HepG2 (cell line): ENCODE measurements around the gene NFATC4. TPM values are rescaled to one million over a fixed set of nuclear protein-coding genes. Genes with fewer than 3 reads are reported as not detected.

Experiments
- CC2D1A ChIP-seq: sonication (generic); formaldehyde crosslinking; IDR thresholded peaks from 2 replicates; pipeline ENCODE4 v1.8.1; 2023; ENCODE audit warnings: mild to moderate bottlenecking, missing genetic modification reagents
- DNMT1 ChIP-seq: sonication (generic); formaldehyde crosslinking; IDR thresholded peaks from 2 replicates; pipeline ENCODE4 v1.5.1; 2020; ENCODE audit warnings: mild to moderate bottlenecking, missing genetic modification reagents
- RARA ChIP-seq: IDR thresholded peaks from 2 replicates; pipeline ENCODE4 v1.6.1; 2016; ENCODE audit warnings: missing genetic modification reagents, missing compliant biosample characterization
- RFXANK ChIP-seq: IDR thresholded peaks from 2 replicates; pipeline ENCODE4 v1.6.1; 2016
- SRY ChIP-seq: sonication (generic); formaldehyde crosslinking; IDR thresholded peaks from 2 replicates; pipeline ENCODE4 v1.8.0; 2022; ENCODE audit warnings: mild to moderate bottlenecking, missing genetic modification reagents
- ZFYVE20 ChIP-seq: sonication (generic); formaldehyde crosslinking; IDR thresholded peaks from 2 replicates; pipeline ENCODE4 v1.8.0; 2023; ENCODE audit warnings: low read depth, mild to moderate bottlenecking, moderate library complexity, missing genetic modification reagents, borderline replicate concordance
- ZNF251 ChIP-seq: sonication (generic); formaldehyde crosslinking; IDR thresholded peaks from 2 replicates; pipeline ENCODE4 v1.9.0; 2021; ENCODE audit warnings: mild to moderate bottlenecking, missing genetic modification reagents
- polyA plus RNA-seq, 8 experiments: library from polyadenylated mRNA; depleted of rRNA in 3 of 8; stranded (reverse) in 7 of 8; unstranded in 1 of 8; fragments of >200 nt; fragmentation: Illumina TruSeq in 4 of 8; extraction: Trizol in 4 of 8; gene quantifications; 2 replicates each; pipeline versions ENCODE4 v1.2.1 to v1.2.3, GENCODE V29; 2011 to 2016; ENCODE audit warnings: low read depth in 4 of 8, missing spikeins in 1 of 8, mixed read lengths in 1 of 8; ENCODE audit not compliant: insufficient read depth in 1 of 8
- total RNA-seq, 5 experiments: library from RNA; depleted of rRNA; stranded (reverse); fragments of >200 nt; fragmentation: Illumina TruSeq; extraction: Trizol; gene quantifications; 2 replicates each; pipeline ENCODE4 v1.2.3, GENCODE V29; 2016; ENCODE audit warnings: low read depth in 1 of 5
- TF ChIP-seq, protein P1 (sequence below): sonication (generic); formaldehyde crosslinking; IDR thresholded peaks from 2 replicates; pipeline ENCODE4 v1.5.1; 2020; ENCODE audit warnings: mild to moderate bottlenecking, moderate library complexity, missing genetic modification reagents
- TF ChIP-seq, protein P2 (sequence below): sonication (generic); formaldehyde crosslinking; IDR thresholded peaks from 2 replicates; pipeline ENCODE4 v1.4.0; 2020; ENCODE audit warnings: missing genetic modification reagents
- TF ChIP-seq, protein P3 (sequence below): sonication (generic); formaldehyde crosslinking; IDR thresholded peaks from 2 replicates; pipeline ENCODE4 v1.4.0; 2020; ENCODE audit warnings: mild to moderate bottlenecking, missing genetic modification reagents, borderline replicate concordance
- TF ChIP-seq, protein P4 (sequence below): sonication (generic); formaldehyde crosslinking; IDR thresholded peaks from 2 replicates; pipeline ENCODE4 v1.4.0; 2020; ENCODE audit warnings: low read depth, mild to moderate bottlenecking, missing genetic modification reagents
- TF ChIP-seq, protein P5 (sequence below): sonication (generic); formaldehyde crosslinking; IDR thresholded peaks from 2 replicates; pipeline ENCODE4 v1.5.1; 2020; ENCODE audit warnings: missing genetic modification reagents, mild to moderate bottlenecking, borderline replicate concordance
- TF ChIP-seq, protein P6 (sequence below): sonication (generic); formaldehyde crosslinking; IDR thresholded peaks from 2 replicates; pipeline ENCODE4 v1.5.1; 2020; ENCODE audit warnings: mild to moderate bottlenecking, missing genetic modification reagents, moderate library complexity

The NFATC4 gene
- total and polyA plus RNA-seq, 2 of the 13 experiments (the other 11 are each of a cell fraction or from before 2014, with no cell fraction given), result 0.04 to 0.15 TPM

DNA sequence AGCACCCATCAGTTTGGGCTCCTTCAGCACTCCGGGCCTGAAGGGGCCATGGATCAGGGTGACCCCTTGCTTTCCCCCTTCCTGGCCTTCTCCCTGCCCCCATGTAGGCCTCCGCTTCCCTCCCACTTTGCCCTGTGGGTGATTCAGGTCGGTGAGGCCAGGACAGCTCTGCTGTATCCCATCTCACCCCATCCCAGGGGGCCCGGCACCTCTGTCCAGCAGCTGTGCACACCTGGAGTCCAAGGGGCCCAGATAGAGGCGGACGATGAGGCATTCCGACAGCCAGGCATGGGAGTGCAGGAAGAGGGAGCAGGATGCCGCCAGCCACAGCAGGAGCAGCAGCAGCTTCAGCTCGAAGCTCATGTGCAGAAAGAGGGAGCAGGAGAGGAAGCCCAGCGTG is 45.3 kb upstream of the NFATC4 start (continued):
- TF ChIP-seq, protein P1, sequence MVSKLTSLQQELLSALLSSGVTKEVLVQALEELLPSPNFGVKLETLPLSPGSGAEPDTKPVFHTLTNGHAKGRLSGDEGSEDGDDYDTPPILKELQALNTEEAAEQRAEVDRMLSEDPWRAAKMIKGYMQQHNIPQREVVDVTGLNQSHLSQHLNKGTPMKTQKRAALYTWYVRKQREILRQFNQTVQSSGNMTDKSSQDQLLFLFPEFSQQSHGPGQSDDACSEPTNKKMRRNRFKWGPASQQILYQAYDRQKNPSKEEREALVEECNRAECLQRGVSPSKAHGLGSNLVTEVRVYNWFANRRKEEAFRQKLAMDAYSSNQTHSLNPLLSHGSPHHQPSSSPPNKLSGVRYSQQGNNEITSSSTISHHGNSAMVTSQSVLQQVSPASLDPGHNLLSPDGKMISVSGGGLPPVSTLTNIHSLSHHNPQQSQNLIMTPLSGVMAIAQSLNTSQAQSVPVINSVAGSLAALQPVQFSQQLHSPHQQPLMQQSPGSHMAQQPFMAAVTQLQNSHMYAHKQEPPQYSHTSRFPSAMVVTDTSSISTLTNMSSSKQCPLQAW (CRISPR knock-in tag), result no peak
- TF ChIP-seq, protein P2, sequence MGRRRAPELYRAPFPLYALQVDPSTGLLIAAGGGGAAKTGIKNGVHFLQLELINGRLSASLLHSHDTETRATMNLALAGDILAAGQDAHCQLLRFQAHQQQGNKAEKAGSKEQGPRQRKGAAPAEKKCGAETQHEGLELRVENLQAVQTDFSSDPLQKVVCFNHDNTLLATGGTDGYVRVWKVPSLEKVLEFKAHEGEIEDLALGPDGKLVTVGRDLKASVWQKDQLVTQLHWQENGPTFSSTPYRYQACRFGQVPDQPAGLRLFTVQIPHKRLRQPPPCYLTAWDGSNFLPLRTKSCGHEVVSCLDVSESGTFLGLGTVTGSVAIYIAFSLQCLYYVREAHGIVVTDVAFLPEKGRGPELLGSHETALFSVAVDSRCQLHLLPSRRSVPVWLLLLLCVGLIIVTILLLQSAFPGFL (CRISPR knock-in tag), result no peak
- TF ChIP-seq DNMT1 (CRISPR knock-in tag) (no peak), ZNF251 (CRISPR knock-in tag) (no peak), CC2D1A (no peak), SRY (CRISPR knock-in tag) (no peak), ZFYVE20 (CRISPR knock-in tag) (0 out of 2 replicates have a peak, but pooled peaks have one; percentile 46), RFXANK (CRISPR knock-in tag) (no peak), RARA (CRISPR knock-in tag) (no peak)
- TF ChIP-seq, protein P3, sequence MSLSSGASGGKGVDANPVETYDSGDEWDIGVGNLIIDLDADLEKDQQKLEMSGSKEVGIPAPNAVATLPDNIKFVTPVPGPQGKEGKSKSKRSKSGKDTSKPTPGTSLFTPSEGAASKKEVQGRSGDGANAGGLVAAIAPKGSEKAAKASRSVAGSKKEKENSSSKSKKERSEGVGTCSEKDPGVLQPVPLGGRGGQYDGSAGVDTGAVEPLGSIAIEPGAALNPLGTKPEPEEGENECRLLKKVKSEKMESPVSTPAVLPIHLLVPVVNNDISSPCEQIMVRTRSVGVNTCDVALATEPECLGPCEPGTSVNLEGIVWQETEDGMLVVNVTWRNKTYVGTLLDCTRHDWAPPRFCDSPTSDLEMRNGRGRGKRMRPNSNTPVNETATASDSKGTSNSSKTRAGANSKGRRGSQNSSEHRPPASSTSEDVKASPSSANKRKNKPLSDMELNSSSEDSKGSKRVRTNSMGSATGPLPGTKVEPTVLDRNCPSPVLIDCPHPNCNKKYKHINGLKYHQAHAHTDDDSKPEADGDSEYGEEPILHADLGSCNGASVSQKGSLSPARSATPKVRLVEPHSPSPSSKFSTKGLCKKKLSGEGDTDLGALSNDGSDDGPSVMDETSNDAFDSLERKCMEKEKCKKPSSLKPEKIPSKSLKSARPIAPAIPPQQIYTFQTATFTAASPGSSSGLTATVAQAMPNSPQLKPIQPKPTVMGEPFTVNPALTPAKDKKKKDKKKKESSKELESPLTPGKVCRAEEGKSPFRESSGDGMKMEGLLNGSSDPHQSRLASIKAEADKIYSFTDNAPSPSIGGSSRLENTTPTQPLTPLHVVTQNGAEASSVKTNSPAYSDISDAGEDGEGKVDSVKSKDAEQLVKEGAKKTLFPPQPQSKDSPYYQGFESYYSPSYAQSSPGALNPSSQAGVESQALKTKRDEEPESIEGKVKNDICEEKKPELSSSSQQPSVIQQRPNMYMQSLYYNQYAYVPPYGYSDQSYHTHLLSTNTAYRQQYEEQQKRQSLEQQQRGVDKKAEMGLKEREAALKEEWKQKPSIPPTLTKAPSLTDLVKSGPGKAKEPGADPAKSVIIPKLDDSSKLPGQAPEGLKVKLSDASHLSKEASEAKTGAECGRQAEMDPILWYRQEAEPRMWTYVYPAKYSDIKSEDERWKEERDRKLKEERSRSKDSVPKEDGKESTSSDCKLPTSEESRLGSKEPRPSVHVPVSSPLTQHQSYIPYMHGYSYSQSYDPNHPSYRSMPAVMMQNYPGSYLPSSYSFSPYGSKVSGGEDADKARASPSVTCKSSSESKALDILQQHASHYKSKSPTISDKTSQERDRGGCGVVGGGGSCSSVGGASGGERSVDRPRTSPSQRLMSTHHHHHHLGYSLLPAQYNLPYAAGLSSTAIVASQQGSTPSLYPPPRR, result no peak
- TF ChIP-seq, protein P4, sequence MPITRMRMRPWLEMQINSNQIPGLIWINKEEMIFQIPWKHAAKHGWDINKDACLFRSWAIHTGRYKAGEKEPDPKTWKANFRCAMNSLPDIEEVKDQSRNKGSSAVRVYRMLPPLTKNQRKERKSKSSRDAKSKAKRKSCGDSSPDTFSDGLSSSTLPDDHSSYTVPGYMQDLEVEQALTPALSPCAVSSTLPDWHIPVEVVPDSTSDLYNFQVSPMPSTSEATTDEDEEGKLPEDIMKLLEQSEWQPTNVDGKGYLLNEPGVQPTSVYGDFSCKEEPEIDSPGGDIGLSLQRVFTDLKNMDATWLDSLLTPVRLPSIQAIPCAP, result no peak
- TF ChIP-seq, protein P5, sequence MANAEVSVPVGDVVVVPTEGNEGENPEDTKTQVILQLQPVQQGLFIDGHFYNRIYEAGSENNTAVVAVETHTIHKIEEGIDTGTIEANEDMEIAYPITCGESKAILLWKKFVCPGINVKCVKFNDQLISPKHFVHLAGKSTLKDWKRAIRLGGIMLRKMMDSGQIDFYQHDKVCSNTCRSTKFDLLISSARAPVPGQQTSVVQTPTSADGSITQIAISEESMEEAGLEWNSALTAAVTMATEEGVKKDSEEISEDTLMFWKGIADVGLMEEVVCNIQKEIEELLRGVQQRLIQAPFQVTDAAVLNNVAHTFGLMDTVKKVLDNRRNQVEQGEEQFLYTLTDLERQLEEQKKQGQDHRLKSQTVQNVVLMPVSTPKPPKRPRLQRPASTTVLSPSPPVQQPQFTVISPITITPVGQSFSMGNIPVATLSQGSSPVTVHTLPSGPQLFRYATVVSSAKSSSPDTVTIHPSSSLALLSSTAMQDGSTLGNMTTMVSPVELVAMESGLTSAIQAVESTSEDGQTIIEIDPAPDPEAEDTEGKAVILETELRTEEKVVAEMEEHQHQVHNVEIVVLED (CRISPR knock-in tag), result no peak
- TF ChIP-seq, protein P6, sequence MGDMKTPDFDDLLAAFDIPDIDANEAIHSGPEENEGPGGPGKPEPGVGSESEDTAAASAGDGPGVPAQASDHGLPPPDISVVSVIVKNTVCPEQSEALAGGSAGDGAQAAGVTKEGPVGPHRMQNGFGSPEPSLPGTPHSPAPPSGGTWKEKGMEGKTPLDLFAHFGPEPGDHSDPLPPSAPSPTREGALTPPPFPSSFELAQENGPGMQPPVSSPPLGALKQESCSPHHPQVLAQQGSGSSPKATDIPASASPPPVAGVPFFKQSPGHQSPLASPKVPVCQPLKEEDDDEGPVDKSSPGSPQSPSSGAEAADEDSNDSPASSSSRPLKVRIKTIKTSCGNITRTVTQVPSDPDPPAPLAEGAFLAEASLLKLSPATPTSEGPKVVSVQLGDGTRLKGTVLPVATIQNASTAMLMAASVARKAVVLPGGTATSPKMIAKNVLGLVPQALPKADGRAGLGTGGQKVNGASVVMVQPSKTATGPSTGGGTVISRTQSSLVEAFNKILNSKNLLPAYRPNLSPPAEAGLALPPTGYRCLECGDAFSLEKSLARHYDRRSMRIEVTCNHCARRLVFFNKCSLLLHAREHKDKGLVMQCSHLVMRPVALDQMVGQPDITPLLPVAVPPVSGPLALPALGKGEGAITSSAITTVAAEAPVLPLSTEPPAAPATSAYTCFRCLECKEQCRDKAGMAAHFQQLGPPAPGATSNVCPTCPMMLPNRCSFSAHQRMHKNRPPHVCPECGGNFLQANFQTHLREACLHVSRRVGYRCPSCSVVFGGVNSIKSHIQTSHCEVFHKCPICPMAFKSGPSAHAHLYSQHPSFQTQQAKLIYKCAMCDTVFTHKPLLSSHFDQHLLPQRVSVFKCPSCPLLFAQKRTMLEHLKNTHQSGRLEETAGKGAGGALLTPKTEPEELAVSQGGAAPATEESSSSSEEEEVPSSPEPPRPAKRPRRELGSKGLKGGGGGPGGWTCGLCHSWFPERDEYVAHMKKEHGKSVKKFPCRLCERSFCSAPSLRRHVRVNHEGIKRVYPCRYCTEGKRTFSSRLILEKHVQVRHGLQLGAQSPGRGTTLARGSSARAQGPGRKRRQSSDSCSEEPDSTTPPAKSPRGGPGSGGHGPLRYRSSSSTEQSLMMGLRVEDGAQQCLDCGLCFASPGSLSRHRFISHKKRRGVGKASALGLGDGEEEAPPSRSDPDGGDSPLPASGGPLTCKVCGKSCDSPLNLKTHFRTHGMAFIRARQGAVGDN (CRISPR knock-in tag), result peak; percentile 33; the same call in 1 of the 2 replicates
- TF ChIP-seq, all 625 proteins: peak for 7
